OCI-M2 (cell line): ENCODE results near the gene TYMP.
"Not testable (repeated sequence)": the region's sequence is repeated elsewhere in the genome, so short reads cannot be mapped to it uniquely, and the experiment has no call there.

ENCODE experiments used
- DNase-seq: peaks from one replicate; lab custom pipeline; 2025; ENCODE audit not compliant: unreplicated experiment; lab: John Stamatoyannopoulos, UW

The TYMP gene

GRCh38 chr22:50540381-50540780 lies 10.6 kb upstream of the TYMP start:
- no peak for DNase-seq

GRCh38 chr22:50537765-50538164 lies 8.0 kb upstream of the TYMP start:
- DNase-seq: no peak

DNA sequence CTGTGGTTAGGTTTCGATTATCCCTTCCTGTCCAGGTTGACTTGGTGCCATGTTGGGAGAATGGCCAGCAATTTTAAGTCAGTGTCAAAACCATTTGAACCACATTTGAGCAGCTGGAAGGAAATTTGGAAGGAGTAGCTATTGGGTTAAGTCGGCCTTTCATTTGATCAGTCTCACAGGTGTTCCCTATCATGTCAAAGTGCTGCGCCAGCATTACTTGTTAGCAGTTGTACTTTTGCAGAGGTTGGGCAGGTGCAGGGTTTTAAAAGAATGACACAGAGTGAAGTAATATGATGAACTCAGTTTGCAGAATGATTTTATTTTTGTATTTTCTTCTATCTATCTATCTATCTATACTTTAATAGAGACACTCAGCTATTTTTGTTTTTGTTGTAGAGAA lies 6.4 kb upstream of the TYMP start:
- no peak for DNase-seq

- no peak for DNase-seq
These were observed 5.3 kb upstream of the TYMP start for GRCh38 chr22:50535113-50535512.

GRCh38 chr22:50533856-50534711 lies 4.3 kb upstream of the TYMP start:
- not testable (repeated sequence) for DNase-seq

GRCh38 chr22:50532824-50533796 lies 3.3 kb upstream of the TYMP start:
- no peak for DNase-seq

- no peak for DNase-seq
These were observed 2.3 kb upstream of the TYMP start for GRCh38 chr22:50531962-50532674.

DNA sequence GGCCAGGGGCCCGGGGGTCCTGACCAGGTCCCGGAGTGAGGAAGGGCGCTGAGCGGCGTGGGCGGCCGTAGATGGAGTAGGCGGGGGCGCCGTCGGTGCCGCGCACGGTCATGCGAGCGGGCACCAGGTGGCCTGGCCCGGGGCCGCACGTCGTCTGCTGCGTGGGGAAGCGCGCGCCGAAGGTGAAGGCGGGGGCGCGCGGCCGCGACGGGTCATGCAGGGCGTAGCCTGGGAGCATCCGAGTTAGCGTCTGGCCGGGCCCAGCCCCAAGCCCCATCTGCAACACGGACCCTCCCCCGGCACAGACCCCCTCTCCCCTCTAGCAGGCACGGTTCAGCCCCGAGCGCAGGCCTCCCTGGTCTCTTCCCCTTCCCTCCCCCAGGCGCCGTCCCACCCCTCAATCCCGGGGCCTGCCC lies 1.7 kb upstream of the TYMP start:
- no peak for DNase-seq

DNA sequence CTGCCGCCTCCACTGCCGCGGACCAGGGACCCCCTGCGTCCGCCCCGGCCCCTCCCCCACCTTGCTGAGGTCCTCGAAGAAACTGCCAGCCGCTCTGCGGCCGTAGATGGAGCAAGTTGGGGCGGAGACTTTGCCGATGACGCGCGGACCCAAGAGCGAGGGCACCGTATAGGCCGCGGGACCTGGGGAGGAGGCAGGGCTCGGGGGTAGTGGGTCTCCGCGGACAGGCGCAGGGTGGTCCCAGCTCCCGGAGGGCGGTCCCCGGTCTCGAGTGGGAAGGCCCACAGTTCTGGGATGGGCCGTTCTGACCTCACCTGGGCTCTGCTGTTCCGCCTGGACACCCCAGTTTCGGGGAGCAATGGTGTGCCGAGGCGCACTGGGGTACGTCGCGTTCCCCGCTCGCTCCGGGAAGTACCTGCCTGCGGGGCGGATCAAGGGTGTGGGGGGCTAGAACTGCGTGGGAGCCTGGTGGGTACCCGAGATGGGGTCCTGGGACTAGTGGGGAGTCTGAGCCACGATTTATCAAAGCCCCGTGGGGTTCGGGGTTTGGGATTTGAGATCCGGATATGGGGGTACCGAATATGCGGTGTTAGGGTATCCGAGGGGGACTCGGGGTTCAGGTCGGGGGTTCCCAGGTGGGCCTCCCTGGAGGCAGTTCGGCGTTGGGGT lies 1.2 kb upstream of the TYMP start:
- DNase-seq: no peak

- DNase-seq: no peak
These were observed 716 bp upstream of the TYMP start for GRCh38 chr22:50530580-50530876.

GRCh38 chr22:50529416-50529896 lies 356 bp downstream of the TYMP start:
- DNase-seq: no peak

DNA sequence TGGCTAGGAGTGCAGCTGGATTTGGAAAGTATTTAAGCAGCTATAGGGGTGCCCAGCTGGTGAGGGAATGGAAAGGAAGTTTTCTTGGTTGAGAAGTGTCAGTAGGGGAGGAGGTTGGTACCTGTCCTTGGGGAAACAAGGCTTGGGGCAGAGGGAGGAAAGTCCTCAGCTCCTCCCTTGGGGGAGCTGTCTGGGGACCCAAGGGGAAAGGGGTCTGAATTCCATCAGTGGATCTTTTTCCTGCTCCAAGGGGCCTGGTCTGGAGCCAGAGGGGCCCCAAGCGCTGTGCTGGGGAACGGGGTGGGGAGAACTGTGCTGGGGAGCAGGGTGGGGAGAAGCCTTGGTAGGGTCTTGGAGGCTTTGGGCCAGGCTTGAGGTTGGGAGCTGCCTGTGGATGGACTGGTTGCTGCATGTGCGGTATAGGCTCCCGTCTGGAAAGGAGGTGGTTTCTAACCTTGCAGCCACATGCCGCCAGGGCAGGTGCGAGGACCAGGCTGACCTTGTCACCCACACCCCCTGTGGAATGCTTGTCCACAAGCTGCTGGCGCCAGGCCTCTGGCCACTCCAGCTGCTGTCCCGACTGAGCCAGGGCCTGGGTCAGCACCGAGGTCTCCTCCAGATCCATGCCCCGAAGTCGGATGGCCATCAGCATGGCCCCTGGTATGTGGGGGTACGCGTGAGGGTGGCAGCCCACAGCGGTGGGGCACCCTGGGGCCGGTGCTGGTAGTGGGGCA lies 963 bp downstream of the TYMP start:
- no peak for DNase-seq

GRCh38 chr22:50527921-50528681 lies 1.7 kb downstream of the TYMP start:
- DNase-seq: no peak

GRCh38 chr22:50526834-50527801 lies 2.7 kb downstream of the TYMP start:
- no peak for DNase-seq

- no peak for DNase-seq
These were observed 3.5 kb downstream of the TYMP start for GRCh38 chr22:50526108-50526833.

DNA sequence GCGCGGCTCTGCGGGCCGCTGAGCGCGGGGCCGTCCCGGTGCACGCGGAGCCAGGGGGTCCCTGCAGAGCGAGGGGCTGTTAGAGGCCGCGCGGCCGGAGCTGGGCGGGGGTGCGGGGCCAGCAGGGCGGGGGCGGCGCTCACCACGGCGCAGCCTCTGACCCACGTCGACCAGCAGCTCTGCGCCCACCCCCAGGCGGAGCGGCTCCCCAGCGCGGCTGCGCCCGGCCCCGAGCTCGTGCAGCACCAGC lies 4.0 kb downstream of the TYMP start:
- no peak for DNase-seq

- peak; percentile 37 for DNase-seq
These were observed 4.5 kb downstream of the TYMP start, which contains the start of gene SCO2 for GRCh38 chr22:50525104-50525857. SCO2 (minus strand) TSS chr22:50525598; CDS start chr22:50524411, 1,187 bp downstream.
